GM23248 (cell line): Measurements from ENCODE around the gene PRH1.

Experiments
- EZH2 ChIP-seq: fragments of 200-600 bp; sonication (generic); IDR thresholded peaks from 2 replicates; pipeline ENCODE4 v1.6.1; 2018; ENCODE audit warnings: antibody characterized with exemption, mild to moderate bottlenecking; ENCODE audit not compliant: insufficient read depth, poor library complexity, severe bottlenecking
- EZH2phosphoT487 ChIP-seq: fragments of 200-600 bp; sonication (generic); IDR thresholded peaks from 2 replicates; pipeline ENCODE4 v1.6.1; 2018; ENCODE audit warnings: antibody characterized with exemption, moderate library complexity, mild to moderate bottlenecking, low read depth; ENCODE audit not compliant: insufficient read depth

GRCh38 chr12:10928746-10929286, 44.8 kb upstream of the PRH1 start, which contains the start of gene PRH2:
- no peak for TF ChIP-seq EZH2
- TF ChIP-seq EZH2phosphoT487: no peak
